ENCODE results near the gene GRPEL2. TPM values are rescaled to one million over a fixed set of nuclear protein-coding genes. Genes with fewer than 3 reads are reported as not detected.

Gene GRPEL2
- total RNA-seq, 1 experiment from 2014 or later = 48.9 TPM

GRCh38 chr5:149299451-149300054, 45.7 kb upstream of the GRPEL2 start:
- no peak overlapping the region for H3K4me2 ChIP-seq (ENCODE audit: low read length)
- no TSS peak for BruUV-seq (replicated peaks)
- no peak for TF ChIP-seq TCF7L2 (IDR thresholded peaks at IDR 0.05; ENCODE audit: borderline replicate concordance, extremely low read depth, insufficient read depth, insufficient read length)
- no peak for TF ChIP-seq REST (IDR thresholded peaks at IDR 0.05; ENCODE audit: low read depth)
- no peak for TF ChIP-seq SIN3A (IDR thresholded peaks at IDR 0.05; ENCODE audit: low read depth)
- no peak for TF ChIP-seq JUND (IDR thresholded peaks at IDR 0.05)
- TF ChIP-seq ELF1 (IDR thresholded peaks at IDR 0.05; ENCODE audit: borderline replicate concordance, low read depth) = no peak
- no peak for TF ChIP-seq POLR2A (IDR thresholded peaks at IDR 0.05; ENCODE audit: borderline replicate concordance, extremely low read depth, insufficient read depth, insufficient read length)
- TF ChIP-seq MAX (IDR thresholded peaks at IDR 0.05) = no peak
- TF ChIP-seq YY1 (IDR thresholded peaks at IDR 0.05; ENCODE audit: extremely low read depth, insufficient replicate concordance, low read depth, low read length) = no peak
- TF ChIP-seq ATF3 (IDR thresholded peaks at IDR 0.05) = no peak
- TF ChIP-seq POLR2AphosphoS5 (IDR thresholded peaks at IDR 0.05; ENCODE audit: low read depth, low read length) = no peak
- TF ChIP-seq RAD21 (IDR thresholded peaks at IDR 0.05; ENCODE audit: low read depth) = no peak
- no peak for TF ChIP-seq ZNF274 (IDR thresholded peaks at IDR 0.05; ENCODE audit: low read depth, low read length)
- TF ChIP-seq EZH2 (IDR thresholded peaks at IDR 0.05) = no peak
- TF ChIP-seq EGR1 (IDR thresholded peaks at IDR 0.05; ENCODE audit: low read depth) = no peak
- no peak for TF ChIP-seq SRF (IDR thresholded peaks at IDR 0.05; ENCODE audit: low read depth)
- no peak for TF ChIP-seq CBX3 (IDR thresholded peaks at IDR 0.05; ENCODE audit: low read depth)
- TF ChIP-seq ZFX (IDR thresholded peaks at IDR 0.05) = no peak
- TF ChIP-seq, protein P1, sequence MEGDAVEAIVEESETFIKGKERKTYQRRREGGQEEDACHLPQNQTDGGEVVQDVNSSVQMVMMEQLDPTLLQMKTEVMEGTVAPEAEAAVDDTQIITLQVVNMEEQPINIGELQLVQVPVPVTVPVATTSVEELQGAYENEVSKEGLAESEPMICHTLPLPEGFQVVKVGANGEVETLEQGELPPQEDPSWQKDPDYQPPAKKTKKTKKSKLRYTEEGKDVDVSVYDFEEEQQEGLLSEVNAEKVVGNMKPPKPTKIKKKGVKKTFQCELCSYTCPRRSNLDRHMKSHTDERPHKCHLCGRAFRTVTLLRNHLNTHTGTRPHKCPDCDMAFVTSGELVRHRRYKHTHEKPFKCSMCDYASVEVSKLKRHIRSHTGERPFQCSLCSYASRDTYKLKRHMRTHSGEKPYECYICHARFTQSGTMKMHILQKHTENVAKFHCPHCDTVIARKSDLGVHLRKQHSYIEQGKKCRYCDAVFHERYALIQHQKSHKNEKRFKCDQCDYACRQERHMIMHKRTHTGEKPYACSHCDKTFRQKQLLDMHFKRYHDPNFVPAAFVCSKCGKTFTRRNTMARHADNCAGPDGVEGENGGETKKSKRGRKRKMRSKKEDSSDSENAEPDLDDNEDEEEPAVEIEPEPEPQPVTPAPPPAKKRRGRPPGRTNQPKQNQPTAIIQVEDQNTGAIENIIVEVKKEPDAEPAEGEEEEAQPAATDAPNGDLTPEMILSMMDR (IDR thresholded peaks at IDR 0.05 in 2 of 3, conservative IDR thresholded peaks at IDR 0.05 in 1 of 3; ENCODE audit: borderline replicate concordance in 1 of 3, insufficient read depth in 1 of 3, low read depth in 2 of 3, low read length in 2 of 3) = no peak

More at GRCh38 chr5:149299451-149300054, 45.7 kb upstream of the GRPEL2 start:
- POLR2A ChIA-PET = no interaction called here
- intact Hi-C loops (cut with micrococcal nuclease) = no loop called here
- no peaks in the 10 kb centered on the region for H3K9me2 ChIP-seq (ENCODE audit: insufficient read depth)
- no peaks in the 10 kb centered on the region for H3K9me3 ChIP-seq (ENCODE audit: control insufficient read depth in 1 of 2, insufficient read depth in 1 of 2, low read depth in 1 of 2, low read length in 2 of 2)
- no peak overlapping the region for H3K4me3 ChIP-seq (replicated peaks in 1 of 2; ENCODE audit: low read depth in 1 of 2, low read length in 2 of 2)
- RAD21 ChIA-PET (ENCODE audit: low non-redundant PET in 1 of 2, low total read pairs in 2 of 2, uncharacterized antibody in 2 of 2, unreplicated experiment in 2 of 2) = no interaction called here
- DNase-seq (ENCODE audit: low read depth, low spot score) (no peak), ATAC-seq (no peak)
- H2AFZ ChIP-seq (ENCODE audit: low read depth, low read length, poor library complexity, severe bottlenecking) = no peak overlapping the region
- no peaks in the 10 kb centered on the region for H3K36me3 ChIP-seq (ENCODE audit: control insufficient read depth in 1 of 2, insufficient read depth in 2 of 2, low read length in 2 of 2)
- H4K20me1 ChIP-seq (ENCODE audit: insufficient read depth) = no peaks in the 10 kb centered on the region
- no peaks in the 10 kb centered on the region for H3K27me3 ChIP-seq (ENCODE audit: insufficient read depth, low read length)
- no peak overlapping the region for H3K9ac ChIP-seq (ENCODE audit: low read length)
- H3K27ac ChIP-seq (ENCODE audit: low read depth, low read length) = no peak overlapping the region
- peaks cover 0 to 13% of the 10 kb centered on the region in 2 experiments; a peak in 3 of 4 replicates for H3K4me1 ChIP-seq (ENCODE audit: control insufficient read depth in 1 of 2, insufficient read depth in 2 of 2, low read length in 2 of 2)
- CTCF ChIA-PET = no interaction called here
- H3K79me2 ChIP-seq (ENCODE audit: insufficient read depth, low read length) = no peaks in the 10 kb centered on the region
